Measurements from ENCODE around the gene ZBTB20. TPM values are rescaled to one million over a fixed set of nuclear protein-coding genes. Genes with fewer than 3 reads are reported as not detected.

Gene ZBTB20
- total and polyA plus RNA-seq, 2 experiments from 2014 or later = 15.7 to 37.3 TPM

- Histone ChIP-seq H3K27ac (no peak overlapping the region), H3K4me1 (ENCODE audit: low read depth) (no peaks in the 10 kb centered on the region), H3K36me3 (no peaks in the 10 kb centered on the region), H3K27me3 (no peaks in the 10 kb centered on the region), H3K9me3 (ENCODE audit: low read depth) (no peaks in the 10 kb centered on the region), H3K4me3 (no peak overlapping the region)
- TF ChIP-seq CTCF (IDR thresholded peaks at IDR 0.05; ENCODE audit: low read depth, low read length) = no peak
- DNase-seq (ENCODE audit: low read depth in 1 of 2, low spot score in 1 of 2) = no peak
These were observed 262.7 kb downstream of the ZBTB20 start for GRCh38 chr3:114884213-114884923.

- Histone ChIP-seq H3K9me3 (ENCODE audit: low read depth) (no peaks in the 10 kb centered on the region), H3K36me3 (no peaks in the 10 kb centered on the region), H3K27me3 (no peaks in the 10 kb centered on the region), H3K4me3 (no peak overlapping the region), H3K27ac (no peak overlapping the region), H3K4me1 (ENCODE audit: low read depth) (no peaks in the 10 kb centered on the region)
- no peak for DNase-seq (ENCODE audit: low read depth in 1 of 2, low spot score in 1 of 2)
- TF ChIP-seq CTCF (IDR thresholded peaks at IDR 0.05; ENCODE audit: low read depth, low read length) = no peak
These were observed 267.0 kb downstream of the ZBTB20 start for GRCh38 chr3:114880078-114880477.

- Histone ChIP-seq H3K4me1 (ENCODE audit: low read depth) (no peaks in the 10 kb centered on the region), H3K9me3 (ENCODE audit: low read depth) (no peaks in the 10 kb centered on the region), H3K36me3 (no peaks in the 10 kb centered on the region), H3K27me3 (no peaks in the 10 kb centered on the region), H3K4me3 (no peak overlapping the region), H3K27ac (no peak overlapping the region)
- no peak for TF ChIP-seq CTCF (IDR thresholded peaks at IDR 0.05; ENCODE audit: low read depth, low read length)
- peak in 1 of 2 donors; percentile 41 for DNase-seq (ENCODE audit: low read depth in 1 of 2, low spot score in 1 of 2)
These were observed 267.7 kb downstream of the ZBTB20 start for GRCh38 chr3:114879059-114880031.

GRCh38 chr3:114878114-114878839 is 268.8 kb downstream of the ZBTB20 start:
- Histone ChIP-seq H3K4me3 (no peak overlapping the region), H3K9me3 (ENCODE audit: low read depth) (no peaks in the 10 kb centered on the region)

More at GRCh38 chr3:114878114-114878839, 268.8 kb downstream of the ZBTB20 start:
- no peaks in the 10 kb centered on the region for H3K36me3 ChIP-seq
- no peak for TF ChIP-seq CTCF (IDR thresholded peaks at IDR 0.05; ENCODE audit: low read depth, low read length)
- H3K27ac ChIP-seq = no peak overlapping the region
- DNase-seq (ENCODE audit: low read depth in 1 of 2, low spot score in 1 of 2) = peak in 1 of 2 donors; percentile 8
- H3K27me3 ChIP-seq = no peaks in the 10 kb centered on the region
- no peaks in the 10 kb centered on the region for H3K4me1 ChIP-seq (ENCODE audit: low read depth)
